Measurements from ENCODE around the gene LRRN3.

DNA sequence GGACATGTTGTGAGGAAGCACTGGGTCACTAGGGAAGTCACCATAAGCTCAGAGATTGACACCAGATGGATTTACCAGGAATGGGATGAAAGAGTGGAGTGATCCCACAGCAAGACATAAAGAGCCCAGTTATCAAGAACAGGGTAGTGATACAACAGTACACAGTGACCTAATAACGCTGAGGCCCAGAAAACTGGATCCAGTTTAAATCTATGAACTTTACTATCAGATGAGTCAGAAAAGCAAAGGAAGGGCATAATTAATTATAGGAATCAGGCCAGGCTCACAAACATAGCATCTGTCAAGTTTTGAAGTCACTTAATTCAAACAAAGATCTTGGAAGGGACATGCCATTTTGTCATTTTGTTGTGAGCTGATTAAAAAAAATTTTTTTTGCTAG lies 73.5 kb downstream of the LRRN3 start:
- TF ChIP-seq POLR2AphosphoS5 (IDR thresholded peaks at IDR 0.05; ENCODE audit: low read depth, low read length) (no peak), POU2F2 (IDR thresholded peaks at IDR 0.05; ENCODE audit: low read depth, low read length) (no peak), POLR2A (IDR thresholded peaks at IDR 0.05; ENCODE audit: low read depth, low read length) (no peak), TAF1 (IDR thresholded peaks at IDR 0.05; ENCODE audit: low read depth, low read length) (no peak), PAX5 (IDR thresholded peaks at IDR 0.05; ENCODE audit: insufficient read depth, low read length, severe bottlenecking) (no peak)
